Trophoblast cell (in vitro differentiated cells and primary cell): ENCODE data around the gene ITGA6.
"Not testable (repeated sequence)": the region's sequence is repeated elsewhere in the genome, so short reads cannot be mapped to it uniquely, and the experiment has no call there.

ENCODE experiments used
- DNase-seq, 2 donors: peaks; one replicate each; pipeline ENCODE4 v3.0.0-alpha.2; 2016
- H2AFZ ChIP-seq: 2 replicates; pipeline ENCODE4 v1.6.1; 2013; ENCODE audit warnings: low read length, moderate library complexity, mild to moderate bottlenecking; ENCODE audit not compliant: insufficient read depth, poor library complexity
- H2AK5ac ChIP-seq: 2 replicates; pipeline ENCODE4 v1.6.1; 2013; ENCODE audit warnings: mild to moderate bottlenecking, low read length
- H2BK120ac ChIP-seq: 2 replicates; pipeline ENCODE4 v1.6.1; 2013; ENCODE audit warnings: low read length, mild to moderate bottlenecking, moderate library complexity; ENCODE audit not compliant: insufficient read depth, poor library complexity
- H2BK12ac ChIP-seq: 2 replicates; pipeline ENCODE4 v1.6.1; 2013; ENCODE audit warnings: mild to moderate bottlenecking, low read length, moderate library complexity
- H2BK5ac ChIP-seq: 2 replicates; pipeline ENCODE4 v1.6.1; 2013; ENCODE audit warnings: low read length, low read depth, moderate library complexity, mild to moderate bottlenecking; ENCODE audit not compliant: poor library complexity
- H3K14ac ChIP-seq: 2 replicates; pipeline ENCODE4 v1.6.1; 2013; ENCODE audit warnings: mild to moderate bottlenecking, low read length
- H3K18ac ChIP-seq: 2 replicates; pipeline ENCODE4 v1.6.1; 2013; ENCODE audit warnings: mild to moderate bottlenecking, low read length
- H3K23ac ChIP-seq: 2 replicates; pipeline ENCODE4 v1.6.1; 2013; ENCODE audit warnings: low read length
- H3K27ac ChIP-seq: 2 replicates; pipeline ENCODE4 v1.5.1; 2013; ENCODE audit warnings: low read depth, mild to moderate bottlenecking, inconsistent platforms, low read length, moderate library complexity
- H3K27me3 ChIP-seq: 2 replicates; pipeline ENCODE4 v1.6.1; 2013; ENCODE audit warnings: inconsistent platforms, mild to moderate bottlenecking, low read length, moderate library complexity; ENCODE audit not compliant: insufficient read depth
- H3K36me3 ChIP-seq, 2 experiments: 1 replicate in 1 of 2; 2 replicates in 1 of 2; pipeline ENCODE4 v1.6.1; 2013; ENCODE audit warnings: low read length in 2 of 2, mild to moderate bottlenecking in 2 of 2, moderate library complexity in 1 of 2; ENCODE audit not compliant: insufficient read depth in 2 of 2, control insufficient read depth in 1 of 2
- H3K4ac ChIP-seq: 2 replicates; pipeline ENCODE4 v1.6.1; 2013; ENCODE audit warnings: low read depth, mild to moderate bottlenecking, low read length, moderate library complexity
- H3K4me1 ChIP-seq, 2 experiments: 1 replicate in 1 of 2; 2 replicates in 1 of 2; pipeline ENCODE4 v1.6.1; 2013; ENCODE audit warnings: low read length in 2 of 2, mild to moderate bottlenecking in 2 of 2, moderate library complexity in 1 of 2; ENCODE audit not compliant: insufficient read depth in 2 of 2, control insufficient read depth in 1 of 2
- H3K4me2 ChIP-seq: 2 replicates; pipeline ENCODE4 v1.6.1; 2013; ENCODE audit warnings: inconsistent platforms, mild to moderate bottlenecking, low read length, moderate library complexity
- H3K4me3 ChIP-seq: 2 replicates; pipeline ENCODE4 v1.5.1; 2013; ENCODE audit warnings: mild to moderate bottlenecking, low read depth, low read length, inconsistent platforms
- H3K79me1 ChIP-seq: one replicate; pipeline ENCODE4 v1.6.1; 2013; ENCODE audit warnings: low read length
- H3K79me2 ChIP-seq: 2 replicates; pipeline ENCODE4 v1.6.1; 2013; ENCODE audit warnings: low read length, mild to moderate bottlenecking; ENCODE audit not compliant: control insufficient read depth, insufficient read depth, poor library complexity
- H3K9ac ChIP-seq: 2 replicates; pipeline ENCODE4 v1.6.1; 2013; ENCODE audit warnings: mild to moderate bottlenecking, low read length
- H3K9me3 ChIP-seq: 2 replicates; pipeline ENCODE4 v1.6.1; 2013; ENCODE audit warnings: low read depth, mild to moderate bottlenecking, control low read depth, inconsistent platforms, low read length; ENCODE audit not compliant: insufficient read depth
- H4K12ac ChIP-seq: 2 replicates; pipeline ENCODE4 v1.6.1; 2013; ENCODE audit warnings: low read depth, mild to moderate bottlenecking, low read length, moderate library complexity
- H4K8ac ChIP-seq: 2 replicates; pipeline ENCODE4 v1.6.1; 2013; ENCODE audit warnings: low read depth, mild to moderate bottlenecking, low read length, moderate library complexity
- H4K91ac ChIP-seq: one replicate; pipeline ENCODE4 v1.6.1; 2013; ENCODE audit warnings: low read depth, mild to moderate bottlenecking, low read length, moderate library complexity
- WGBS: extraction: QIAGEN DNeasy Blood & Tissue Kit; methylation state at CpG from one replicate; pipeline ENCODE4 v1.1.7; 2013; ENCODE audit warnings: missing lambda C conversion rate; ENCODE audit not compliant: insufficient read length, insufficient coverage; ENCODE audit errors: extremely low coverage; 5-methylcytosine and 5-hydroxymethylcytosine counted together

Gene ITGA6

DNA sequence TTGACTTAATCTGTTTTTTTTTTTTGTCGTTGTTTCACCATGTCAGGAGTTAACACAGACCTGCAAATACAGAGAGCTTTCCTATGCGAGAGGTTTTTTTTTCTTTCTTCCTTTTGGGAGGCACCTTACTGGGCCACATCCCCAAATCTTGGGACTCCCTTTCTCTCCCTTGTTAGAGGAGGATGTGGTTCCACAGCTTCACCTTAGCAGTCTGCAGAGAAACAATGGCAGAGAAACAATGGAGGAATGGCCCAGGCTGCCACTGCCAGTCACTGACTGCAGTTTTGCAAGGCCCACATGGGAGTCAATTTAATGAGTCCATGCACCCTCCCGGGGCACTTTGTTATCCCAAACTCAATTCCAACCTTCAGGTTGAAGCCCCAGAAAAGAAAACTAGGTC lies 107.7 kb downstream of the ITGA6 start:
- no peaks in the 10 kb centered on the region for H3K79me1 ChIP-seq
- DNase-seq, result no peak
- no CpG with 5 or more reads among the region's 3 CpGs for WGBS

DNA sequence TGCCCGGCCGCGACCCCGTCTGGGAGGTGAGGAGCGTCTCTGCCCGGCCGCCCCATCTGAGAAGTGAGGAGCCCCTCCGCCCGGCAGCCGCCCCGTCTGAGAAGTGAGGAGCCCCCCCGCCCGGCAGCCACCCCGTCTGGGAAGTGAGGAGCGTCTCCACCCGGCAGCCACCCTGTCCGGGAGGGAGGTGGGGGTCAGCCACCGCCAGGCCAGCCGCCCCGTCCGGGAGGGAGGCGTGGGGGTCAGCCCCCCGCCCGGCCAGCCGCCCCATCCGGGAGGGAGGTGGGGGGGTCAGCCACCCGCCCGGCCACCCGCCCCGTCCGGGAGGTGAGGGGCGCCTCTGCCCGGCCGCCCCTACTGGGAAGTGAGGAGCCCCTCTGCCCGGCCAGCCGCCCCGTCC lies 110.5 kb downstream of the ITGA6 start:
- not testable (repeated sequence) for H3K4me3 ChIP-seq, H2AFZ ChIP-seq, H3K4me1 ChIP-seq, H3K79me1 ChIP-seq, H2BK5ac ChIP-seq, H3K27ac ChIP-seq, H3K9me3 ChIP-seq, H3K4ac ChIP-seq, H3K36me3 ChIP-seq, H3K4me2 ChIP-seq, H2BK12ac ChIP-seq, DNase-seq, H4K91ac ChIP-seq, H3K9ac ChIP-seq, H2BK120ac ChIP-seq, H3K79me2 ChIP-seq, H3K14ac ChIP-seq, H3K23ac ChIP-seq, H3K27me3 ChIP-seq, H2AK5ac ChIP-seq, H4K12ac ChIP-seq, H3K18ac ChIP-seq, H4K8ac ChIP-seq
- no CpG with 5 or more reads among the region's 37 CpGs for WGBS

More for the DNA sequence above, 107.7 kb downstream of the ITGA6 start:
- no peak overlapping the region for H3K14ac ChIP-seq
- H2BK12ac ChIP-seq, result no peak overlapping the region
- H4K8ac ChIP-seq, result no peak overlapping the region
- no peak overlapping the region for H2AFZ ChIP-seq
- no peak overlapping the region for H3K23ac ChIP-seq
- no peak overlapping the region for H2BK120ac ChIP-seq
- no peak overlapping the region for H2BK5ac ChIP-seq
- H3K4ac ChIP-seq, result no peak overlapping the region
- no peak overlapping the region for H3K4me2 ChIP-seq
- no peaks in the 10 kb centered on the region for H3K27me3 ChIP-seq
- H3K9ac ChIP-seq, result no peak overlapping the region
- H3K4me1 ChIP-seq, result no peaks in the 10 kb centered on the region
- no peak overlapping the region for H4K91ac ChIP-seq
- H3K27ac ChIP-seq, result no peak overlapping the region
- no peak overlapping the region for H4K12ac ChIP-seq
- no peak overlapping the region for H3K18ac ChIP-seq
- H3K9me3 ChIP-seq, result peaks cover 6% of the 10 kb centered on the region
- H3K36me3 ChIP-seq, result peaks cover 0 to 4% of the 10 kb centered on the region in 2 experiments
- no peak overlapping the region for H3K4me3 ChIP-seq
- no peak overlapping the region for H2AK5ac ChIP-seq
- H3K79me2 ChIP-seq, result no peaks in the 10 kb centered on the region

DNA sequence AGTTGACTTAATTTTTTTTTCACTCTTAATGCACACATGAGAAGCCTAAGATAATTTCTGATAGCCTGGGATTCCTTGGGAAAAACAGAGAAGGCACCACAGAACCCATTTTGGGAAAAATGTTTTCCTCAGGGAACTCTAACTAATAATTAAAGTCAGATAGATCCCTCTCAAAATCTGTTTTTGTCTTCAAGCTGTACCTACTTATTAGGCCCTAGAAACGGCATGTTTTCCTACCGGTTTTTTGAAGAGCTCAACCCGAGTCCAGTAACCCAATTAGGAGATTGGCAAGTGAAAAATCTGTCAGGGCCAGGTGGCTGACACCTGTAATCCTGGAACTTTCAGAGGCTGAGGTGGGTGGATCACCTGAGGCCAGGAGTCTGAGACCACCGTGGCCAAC lies 112.4 kb downstream of the ITGA6 start:
- Histone ChIP-seq H3K23ac (no peak overlapping the region), H3K9ac (no peak overlapping the region), H3K4me3 (no peak overlapping the region), H4K8ac (no peak overlapping the region), H2AK5ac (no peak overlapping the region), H2BK5ac (no peak overlapping the region), H3K4me1 (no peaks in the 10 kb centered on the region), H4K12ac (no peak overlapping the region), H3K79me1 (no peaks in the 10 kb centered on the region), H3K79me2 (no peaks in the 10 kb centered on the region), H3K14ac (no peak overlapping the region), H3K27ac (no peak overlapping the region), H3K36me3 (peaks cover 0 to 2% of the 10 kb centered on the region in 2 experiments), H2AFZ (no peak overlapping the region), H3K9me3 (peaks cover 17% of the 10 kb centered on the region), H3K27me3 (no peaks in the 10 kb centered on the region), H2BK120ac (no peak overlapping the region), H3K4me2 (no peak overlapping the region), H3K4ac (no peak overlapping the region), H3K18ac (no peak overlapping the region), H2BK12ac (no peak overlapping the region), H4K91ac (no peak overlapping the region)
- WGBS, result no CpG with 5 or more reads among the region's 4 CpGs
- no peak for DNase-seq

DNA sequence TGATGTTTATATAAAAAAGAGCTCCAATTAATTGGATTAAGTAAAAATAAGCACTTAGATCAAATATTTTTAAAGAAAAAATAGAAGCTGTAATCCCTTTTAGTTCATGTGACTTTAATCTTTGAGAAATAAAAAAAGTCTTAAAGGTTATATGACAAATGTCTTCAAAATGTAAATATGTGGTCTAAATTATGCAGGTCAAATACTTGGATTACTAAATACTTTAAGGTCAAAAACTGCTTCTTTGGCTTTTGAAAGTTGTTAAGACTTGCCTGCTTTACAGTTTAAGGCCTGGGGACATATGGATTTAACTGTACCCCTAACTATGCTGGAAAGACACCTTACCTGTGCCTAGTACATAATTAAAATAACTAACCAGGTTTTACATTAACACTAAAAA lies 113.0 kb downstream of the ITGA6 start:
- H3K23ac ChIP-seq, result no peak overlapping the region
- no peaks in the 10 kb centered on the region for H3K79me1 ChIP-seq
- no peak overlapping the region for H2AK5ac ChIP-seq
- H4K91ac ChIP-seq, result no peak overlapping the region
- H3K4me2 ChIP-seq, result no peak overlapping the region
- H3K4me3 ChIP-seq, result no peak overlapping the region
- no peak overlapping the region for H3K14ac ChIP-seq
- H2BK120ac ChIP-seq, result no peak overlapping the region
- no peak overlapping the region for H4K12ac ChIP-seq
- no peaks in the 10 kb centered on the region for H3K4me1 ChIP-seq
- no peaks in the 10 kb centered on the region for H3K79me2 ChIP-seq
- H3K4ac ChIP-seq, result no peak overlapping the region
- H2AFZ ChIP-seq, result no peak overlapping the region
- H3K9me3 ChIP-seq, result peaks cover 17% of the 10 kb centered on the region
- DNase-seq, result no peak
- no peak overlapping the region for H4K8ac ChIP-seq
- H2BK5ac ChIP-seq, result no peak overlapping the region
- no peak overlapping the region for H3K9ac ChIP-seq
- no peak overlapping the region for H3K27ac ChIP-seq
- H3K36me3 ChIP-seq, result peaks cover 0 to 2% of the 10 kb centered on the region in 2 experiments
- H2BK12ac ChIP-seq, result no peak overlapping the region
- no peak overlapping the region for H3K18ac ChIP-seq
- no peaks in the 10 kb centered on the region for H3K27me3 ChIP-seq
